ENCODE results near the gene COL23A1. TPM values are rescaled to one million over a fixed set of nuclear protein-coding genes. Genes with fewer than 3 reads are reported as not detected.
A peak's percentile ranks its signal among the peaks of the same experiment; 100 is the strongest.

COL23A1 gene
- total RNA-seq, 4 donors from 2014 or later = 0.93 to 4.6 (median 2.4) TPM

- Histone ChIP-seq H3K27ac (peak overlapping the region in 2 of 4 donors; percentile 69 to 79), H3K9me3 (no peaks in the 10 kb centered on the region), H3K4me1 (peaks cover 0 to 25% (median 0%) of the 10 kb centered on the region in 3 donors), H3K36me3 (no peaks in the 10 kb centered on the region), H3K27me3 (peaks cover 9% of the 10 kb centered on the region), H3K4me3 (no peak overlapping the region)
- TF ChIP-seq POLR2A (IDR thresholded peaks at IDR 0.05) (no peak), CTCF (IDR thresholded peaks at IDR 0.05) (no peak), EP300 (IDR thresholded peaks at IDR 0.05) (no peak), POLR2AphosphoS5 (IDR thresholded peaks at IDR 0.05) (no peak)
- ATAC-seq = no peak
- WGBS, 2 donors (ENCODE audit: low coverage in 1 of 2) = 82 to 92% methylated on average over 5 of the region's 6 CpGs
These were observed 264.9 kb downstream of the COL23A1 start for GRCh38 chr5:178325311-178325678.

GRCh38 chr5:178324481-178325310 lies 265.5 kb downstream of the COL23A1 start:
- Histone ChIP-seq H3K36me3 (no peaks in the 10 kb centered on the region), H3K4me1 (peaks cover 0 to 21% (median 0%) of the 10 kb centered on the region in 3 donors), H3K4me3 (no peak overlapping the region), H3K9me3 (no peaks in the 10 kb centered on the region), H3K27ac (no peak overlapping the region), H3K27me3 (peaks cover 9% of the 10 kb centered on the region)
- no peak for ATAC-seq
- TF ChIP-seq EP300 (IDR thresholded peaks at IDR 0.05) = no peak
- TF ChIP-seq POLR2AphosphoS5 (IDR thresholded peaks at IDR 0.05) = no peak
- TF ChIP-seq CTCF (IDR thresholded peaks at IDR 0.05) = no peak
- TF ChIP-seq POLR2A (IDR thresholded peaks at IDR 0.05) = no peak
- WGBS, 2 donors (ENCODE audit: low coverage in 1 of 2) = 87 to 100% methylated on average over 1 to 8 of the region's 31 CpGs

GRCh38 chr5:178323961-178324360 lies 266.2 kb downstream of the COL23A1 start:
- Histone ChIP-seq H3K4me3 (no peak overlapping the region), H3K27ac (no peak overlapping the region), H3K4me1 (peaks cover 0 to 21% (median 0%) of the 10 kb centered on the region in 3 donors), H3K27me3 (peaks cover 9% of the 10 kb centered on the region), H3K36me3 (no peaks in the 10 kb centered on the region), H3K9me3 (no peaks in the 10 kb centered on the region)
- TF ChIP-seq EP300 (IDR thresholded peaks at IDR 0.05) (no peak), POLR2AphosphoS5 (IDR thresholded peaks at IDR 0.05) (no peak), CTCF (IDR thresholded peaks at IDR 0.05) (no peak), POLR2A (IDR thresholded peaks at IDR 0.05) (no peak)
- WGBS, 2 donors (ENCODE audit: low coverage in 1 of 2) = 66 to 97% methylated on average over 3 to 6 of the region's 7 CpGs
- ATAC-seq = no peak

- peaks cover 0 to 21% (median 0%) of the 10 kb centered on the region in 3 donors for H3K4me1 ChIP-seq
- no CpG with 5 or more reads among the region's 6 CpGs for WGBS, 2 donors (ENCODE audit: low coverage in 1 of 2)
- ATAC-seq = no peak
- no peaks in the 10 kb centered on the region for H3K36me3 ChIP-seq
- no peak overlapping the region for H3K4me3 ChIP-seq
- H3K9me3 ChIP-seq = no peaks in the 10 kb centered on the region
- H3K27ac ChIP-seq = no peak overlapping the region
- peaks cover 9% of the 10 kb centered on the region for H3K27me3 ChIP-seq
- TF ChIP-seq POLR2AphosphoS5 (IDR thresholded peaks at IDR 0.05) (no peak), CTCF (IDR thresholded peaks at IDR 0.05) (no peak), POLR2A (IDR thresholded peaks at IDR 0.05) (no peak), EP300 (IDR thresholded peaks at IDR 0.05) (no peak)
These were observed 266.7 kb downstream of the COL23A1 start for GRCh38 chr5:178323541-178323865.

All from gastroesophageal sphincter (tissue), 4 donors.